ENCODE measurements around the gene ASB1.

DNA sequence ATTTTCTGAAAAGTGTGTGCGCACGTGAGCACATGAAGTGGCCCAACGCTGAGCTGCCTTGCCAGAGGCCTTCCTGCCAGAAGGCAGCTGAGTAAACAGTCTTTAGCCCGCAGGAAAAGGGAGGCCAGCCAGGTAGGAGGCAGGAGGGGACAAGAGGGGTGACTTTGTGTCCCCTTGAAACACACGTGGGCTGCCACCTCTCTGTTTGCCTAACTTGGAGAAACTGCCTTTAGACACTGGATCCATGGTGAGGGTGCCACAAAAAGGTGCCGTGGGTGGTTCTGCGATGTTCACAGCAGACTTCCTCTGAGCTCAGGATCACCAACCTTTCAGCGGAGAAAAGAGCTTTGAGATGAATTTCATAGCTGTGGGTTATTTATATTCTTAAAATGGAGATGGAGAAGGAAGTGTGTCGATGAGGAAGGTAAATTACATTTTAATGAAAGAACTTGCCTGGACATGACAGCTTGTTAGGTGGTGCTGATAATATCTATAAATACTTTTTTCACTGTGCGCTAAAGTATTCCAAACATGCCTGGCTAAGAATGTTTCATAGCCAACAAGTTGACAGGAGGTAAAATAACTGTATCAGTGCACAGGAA is 36.6 kb upstream of the ASB1 start:
- TF ChIP-seq POLR2AphosphoS2 (IDR thresholded peaks at IDR 0.05; ENCODE audit: low read length) (no peak), HMGN3 (IDR thresholded peaks at IDR 0.05; ENCODE audit: borderline replicate concordance, extremely low read depth, insufficient read length, low read depth, low read length) (no peak), CTCF (IDR thresholded peaks at IDR 0.05 in 2 of 3, conservative IDR thresholded peaks at IDR 0.05 in 1 of 3; ENCODE audit: insufficient read depth in 2 of 3, low read depth in 1 of 3, low read length in 3 of 3) (no peak)
